ENCODE data around the gene FLT3. TPM values are rescaled to one million over a fixed set of nuclear protein-coding genes. Genes with fewer than 3 reads are reported as not detected.

FLT3 gene
- total and polyA plus RNA-seq, 8 donors = 2.3 to 4.0 (median 3.3) TPM

DNA sequence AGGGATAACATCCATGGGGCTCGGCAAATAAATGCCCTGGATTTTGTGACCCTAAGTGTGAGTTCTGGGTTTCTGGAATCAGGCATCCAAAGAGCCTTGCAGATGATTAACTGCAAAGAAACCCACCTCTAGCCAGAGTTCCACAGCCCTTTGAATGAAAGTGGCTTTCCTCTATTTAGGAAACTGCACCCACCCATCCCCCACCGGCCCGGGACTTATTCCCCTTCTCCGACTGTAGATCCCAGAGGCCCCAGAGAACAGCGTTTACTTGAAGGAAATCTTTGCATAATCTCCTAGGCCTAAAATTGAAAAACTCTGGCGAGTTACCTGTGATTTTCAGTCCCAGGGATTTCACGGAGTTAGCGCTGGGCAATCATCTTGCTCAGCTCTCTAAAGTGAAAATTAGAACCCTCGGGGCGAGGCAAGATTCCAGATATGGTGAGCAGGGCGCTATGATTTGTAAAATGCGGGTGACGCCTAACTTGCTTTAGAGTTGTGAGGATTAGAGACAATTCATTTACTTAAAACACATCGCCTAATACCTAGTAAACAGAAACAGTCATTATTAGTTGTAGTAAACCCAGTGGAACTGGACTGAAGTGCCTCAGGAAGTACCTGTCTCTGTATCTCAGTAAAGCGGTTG, 121.3 kb downstream of the FLT3 start:
- FAIRE-seq = no peak
- intact Hi-C loops (cut with DNase I) = no loop called here

DNA sequence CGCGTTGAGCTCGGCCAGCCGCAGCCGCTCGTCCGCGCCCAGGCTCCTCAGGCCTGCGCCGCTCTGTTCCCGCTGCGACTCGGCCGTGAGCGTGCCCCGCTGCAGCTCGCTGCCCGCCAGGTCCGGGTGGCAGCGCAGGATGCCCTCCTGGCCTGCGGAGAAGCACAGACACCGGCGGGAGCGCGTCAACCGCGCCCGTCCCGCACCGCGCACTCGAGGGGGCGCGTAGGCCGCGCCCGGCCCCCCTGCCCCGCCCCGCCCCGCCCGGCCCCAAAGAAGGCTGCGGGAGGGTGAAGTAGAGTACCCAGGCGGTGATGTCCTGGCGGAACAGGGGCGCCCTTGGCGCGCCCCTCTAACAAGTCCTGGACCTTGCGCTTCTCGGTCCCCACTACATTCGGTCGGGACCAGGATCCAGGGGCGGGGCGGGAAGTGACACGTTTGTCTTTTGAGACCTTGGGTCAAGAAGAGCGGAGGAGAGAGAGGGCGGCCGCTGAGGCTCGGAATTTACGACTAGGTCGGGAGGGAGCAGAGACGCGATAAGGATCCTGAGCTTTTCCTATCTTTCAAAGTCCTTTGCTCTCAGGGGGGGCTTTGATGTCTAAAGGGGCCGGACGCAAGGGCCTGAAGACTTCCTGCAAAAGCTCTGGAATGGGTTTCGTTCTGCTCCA, 121.9 kb downstream of the FLT3 start:
- peaks cover 0 to 19% (median 10%) of the 10 kb centered on the region in 4 donors for H3K27me3 ChIP-seq
- DNase-seq = peak in 2 of 6 donors; percentile 59 to 60
- H3K4me3 ChIP-seq = peak overlapping the region in 3 of 4 donors; percentile 6 to 38 (median 26)
- ATAC-seq = peak in 1 of 4 donors; percentile 69
- peaks cover 0 to 6% (median 4%) of the 10 kb centered on the region in 3 donors for H3K4me1 ChIP-seq
- TF ChIP-seq, protein P1, sequence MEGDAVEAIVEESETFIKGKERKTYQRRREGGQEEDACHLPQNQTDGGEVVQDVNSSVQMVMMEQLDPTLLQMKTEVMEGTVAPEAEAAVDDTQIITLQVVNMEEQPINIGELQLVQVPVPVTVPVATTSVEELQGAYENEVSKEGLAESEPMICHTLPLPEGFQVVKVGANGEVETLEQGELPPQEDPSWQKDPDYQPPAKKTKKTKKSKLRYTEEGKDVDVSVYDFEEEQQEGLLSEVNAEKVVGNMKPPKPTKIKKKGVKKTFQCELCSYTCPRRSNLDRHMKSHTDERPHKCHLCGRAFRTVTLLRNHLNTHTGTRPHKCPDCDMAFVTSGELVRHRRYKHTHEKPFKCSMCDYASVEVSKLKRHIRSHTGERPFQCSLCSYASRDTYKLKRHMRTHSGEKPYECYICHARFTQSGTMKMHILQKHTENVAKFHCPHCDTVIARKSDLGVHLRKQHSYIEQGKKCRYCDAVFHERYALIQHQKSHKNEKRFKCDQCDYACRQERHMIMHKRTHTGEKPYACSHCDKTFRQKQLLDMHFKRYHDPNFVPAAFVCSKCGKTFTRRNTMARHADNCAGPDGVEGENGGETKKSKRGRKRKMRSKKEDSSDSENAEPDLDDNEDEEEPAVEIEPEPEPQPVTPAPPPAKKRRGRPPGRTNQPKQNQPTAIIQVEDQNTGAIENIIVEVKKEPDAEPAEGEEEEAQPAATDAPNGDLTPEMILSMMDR (IDR thresholded peaks at IDR 0.05) = no peak
- no peak overlapping the region for H3K27ac ChIP-seq
- no peaks in the 10 kb centered on the region for H3K36me3 ChIP-seq
- intact Hi-C loops (cut with DNase I) = no loop called here
- no peaks in the 10 kb centered on the region for H3K9me3 ChIP-seq
- no peak for FAIRE-seq
- 3% methylated on average over 65 of the region's 65 CpGs for WGBS, 2 donors

More for the DNA sequence above, 121.3 kb downstream of the FLT3 start:
- peaks cover 0 to 19% (median 12%) of the 10 kb centered on the region in 4 donors for H3K27me3 ChIP-seq
- H3K36me3 ChIP-seq = no peaks in the 10 kb centered on the region
- H3K9me3 ChIP-seq = no peaks in the 10 kb centered on the region
- peak in 1 of 6 donors; percentile 19 for DNase-seq
- peaks cover 0 to 6% (median 4%) of the 10 kb centered on the region in 3 donors for H3K4me1 ChIP-seq
- no peak overlapping the region for H3K4me3 ChIP-seq
- 46% methylated on average over 15 of the region's 15 CpGs for WGBS, 2 donors
- H3K27ac ChIP-seq = no peak overlapping the region
- TF ChIP-seq, protein P1 (IDR thresholded peaks at IDR 0.05) = no peak
- ATAC-seq = no peak

DNA sequence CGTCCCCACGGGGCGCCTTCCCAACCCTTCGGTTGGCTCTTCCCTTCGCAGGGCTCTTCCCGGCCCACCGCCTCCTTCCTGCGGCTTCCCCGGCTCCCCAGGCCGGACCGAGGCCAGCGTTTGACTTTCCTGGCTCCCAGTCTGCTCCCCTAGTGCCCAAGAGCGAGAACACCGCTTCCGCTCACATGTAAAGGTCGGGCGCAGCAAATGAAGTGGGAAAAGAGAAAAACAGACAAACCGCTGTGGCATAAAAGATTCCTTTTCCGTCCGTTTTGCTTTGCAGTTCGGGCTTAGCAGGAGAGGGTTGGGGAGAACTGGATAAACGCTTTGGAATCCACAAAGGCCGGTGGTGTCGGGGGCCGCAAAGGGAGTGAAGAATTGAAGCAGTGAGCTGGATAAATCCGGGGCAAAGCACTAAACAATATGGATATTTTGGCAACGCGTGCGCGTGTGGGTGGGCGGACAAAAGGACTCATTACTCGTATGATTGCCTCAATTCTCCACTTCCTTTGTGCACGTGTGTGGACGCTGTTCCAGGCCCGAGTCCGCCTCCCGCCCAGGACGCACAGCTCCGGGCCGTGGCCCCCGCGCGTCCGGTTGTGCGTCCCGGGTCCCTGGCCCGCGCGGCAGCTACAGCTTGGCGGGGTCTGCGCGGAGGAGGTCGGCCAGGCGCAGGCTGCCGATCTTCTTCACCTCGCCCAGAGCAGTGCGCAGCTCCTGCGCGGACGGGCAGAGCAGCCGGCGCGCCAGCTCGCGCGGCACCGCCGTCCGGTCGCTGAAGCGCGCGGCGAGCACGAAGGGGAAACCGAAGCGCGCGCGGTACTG, 122.7 kb downstream of the FLT3 start:
- Histone ChIP-seq H3K27me3 (peaks cover 0 to 19% (median 9%) of the 10 kb centered on the region in 4 donors), H3K9me3 (no peaks in the 10 kb centered on the region), H3K4me3 (peak overlapping the region in 3 of 4 donors; percentile 6 to 38 (median 26)), H3K4me1 (peaks cover 0 to 6% (median 4%) of the 10 kb centered on the region in 3 donors), H3K27ac (no peak overlapping the region), H3K36me3 (no peaks in the 10 kb centered on the region)
- peak in 2 of 6 donors; percentile 34 to 58 for DNase-seq
- ATAC-seq = peak in 1 of 4 donors; percentile 28
- WGBS, 2 donors = 4 to 6% methylated on average over 80 of the region's 80 CpGs
- intact Hi-C loops (cut with DNase I) = no loop called here
- FAIRE-seq = no peak
- TF ChIP-seq, protein P1 (IDR thresholded peaks at IDR 0.05) = no peak

DNA sequence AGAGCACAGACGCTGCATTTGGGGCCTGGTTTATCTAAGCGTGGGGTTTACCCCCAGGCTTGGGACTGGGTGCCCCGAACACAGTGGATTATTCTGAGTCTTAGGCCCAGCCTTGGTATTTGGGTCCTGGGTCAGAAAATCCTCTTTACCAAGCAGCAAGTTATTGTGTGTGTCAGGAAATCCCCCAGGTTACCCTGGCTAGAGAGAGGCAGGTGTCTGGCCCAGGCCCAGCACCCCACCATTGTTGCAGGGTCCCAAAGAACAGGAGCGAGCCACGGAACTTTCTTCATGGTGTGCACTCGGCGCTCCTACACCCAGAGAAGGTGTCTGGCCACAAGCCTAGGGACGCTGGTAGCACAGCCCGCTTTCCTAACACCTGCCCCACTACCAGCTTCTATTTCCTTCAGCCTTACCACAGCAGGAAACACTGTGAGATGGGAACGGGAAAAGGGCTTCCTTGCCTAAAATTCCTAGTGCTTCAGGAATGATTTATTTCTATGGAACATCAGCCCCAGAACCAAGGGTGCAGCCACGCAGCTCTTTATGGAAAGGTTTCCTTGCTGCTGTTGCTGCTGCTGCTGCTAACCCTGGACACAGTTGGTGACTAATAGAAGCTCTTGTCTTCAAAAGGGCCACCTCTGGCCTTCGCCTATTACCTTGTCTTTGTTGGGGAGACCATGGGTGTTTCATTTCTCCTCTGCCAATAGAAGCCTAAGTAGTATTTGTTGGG, 123.8 kb downstream of the FLT3 start:
- ATAC-seq (no peak), FAIRE-seq (no peak), DNase-seq (peak in 1 of 6 donors; percentile 17)
- Histone ChIP-seq H3K27ac (no peak overlapping the region), H3K36me3 (no peaks in the 10 kb centered on the region), H3K27me3 (peaks cover 0 to 19% (median 9%) of the 10 kb centered on the region in 4 donors), H3K9me3 (no peaks in the 10 kb centered on the region), H3K4me1 (peaks cover 0 to 6% (median 4%) of the 10 kb centered on the region in 3 donors), H3K4me3 (no peak overlapping the region)
- intact Hi-C loops (cut with DNase I) = no loop called here
- TF ChIP-seq, protein P1 (IDR thresholded peaks at IDR 0.05) = no peak
- 69 to 77% methylated on average over 12 of the region's 12 CpGs for WGBS, 2 donors

All from pancreas (tissue), 10 donors.